BLaER1 treated with 17β-estradiol and CSF1 and Interleukin-3, amounts not matched to agents 10 nM and 100 nM (cell line): ENCODE data around the gene SLC8B1.

Experiments used
- H3K27ac ChIP-seq, 11 experiments: shearing (Covaris generic); formaldehyde crosslinking; 2 replicates each; pipeline ENCODE4 v1.8.1; 2022
- H3K27me3 ChIP-seq, 11 experiments: shearing (Covaris generic); formaldehyde crosslinking; 2 replicates each; pipeline ENCODE4 v1.8.1; 2022
- H3K36me3 ChIP-seq, 11 experiments: shearing (Covaris generic); formaldehyde crosslinking; 2 replicates each; pipeline ENCODE4 v1.8.1; 2022
- H3K4me1 ChIP-seq, 10 experiments: shearing (Covaris generic); formaldehyde crosslinking; 2 replicates each; pipeline ENCODE4 v1.8.1; 2022
- H3K4me2 ChIP-seq, 11 experiments: shearing (Covaris generic); formaldehyde crosslinking; 2 replicates each; pipeline ENCODE4 v1.8.1; 2022
- H3K4me3 ChIP-seq, 10 experiments: shearing (Covaris generic); formaldehyde crosslinking; 2 replicates each; pipeline ENCODE4 v1.8.1; 2022
- H3K9ac ChIP-seq, 11 experiments: shearing (Covaris generic); formaldehyde crosslinking; 2 replicates each; pipeline ENCODE4 v1.8.1; 2022
- H3K9me3 ChIP-seq, 11 experiments: shearing (Covaris generic); formaldehyde crosslinking; replicated peaks in 1 of 11; 2 replicates each; pipeline ENCODE4 v1.8.1; 2022
- H4K20me1 ChIP-seq, 11 experiments: shearing (Covaris generic); formaldehyde crosslinking; 2 replicates each; pipeline ENCODE4 v1.8.1; 2022
- Cebpa-rat ChIP-seq, 11 experiments: shearing (Covaris generic); IDR thresholded peaks; 2 replicates each; pipeline ENCODE4 v1.8.1; 2022

Gene SLC8B1

DNA sequence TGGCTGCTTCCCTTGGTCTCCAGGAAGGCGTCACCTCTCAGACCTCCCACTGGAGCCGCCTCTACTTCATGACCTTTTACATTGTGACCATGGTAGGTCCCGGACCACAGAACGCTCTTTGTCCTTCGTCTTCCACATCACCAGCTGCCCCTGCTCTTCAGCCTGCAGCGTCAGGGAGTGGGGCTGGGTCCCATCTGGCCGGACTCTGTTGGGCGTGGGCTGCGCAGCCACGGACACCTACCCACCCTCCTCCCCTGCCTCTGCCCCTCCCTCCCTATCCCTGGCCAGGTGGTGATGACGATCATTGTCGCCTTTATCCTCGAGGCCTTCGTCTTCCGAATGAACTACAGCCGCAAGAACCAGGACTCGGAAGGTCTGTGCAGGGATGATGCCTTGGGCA is 43.3 kb downstream of the SLC8B1 start:
- Histone ChIP-seq H4K20me1 (peaks cover 0 to 87% (median 6%) of the 10 kb centered on the region in 11 experiments; a peak in 12 of 22 replicates), H3K36me3 (peaks cover 0 to 99% (median 0%) of the 10 kb centered on the region in 11 experiments; a peak in 6 of 22 replicates), H3K9ac (no peak overlapping the region), H3K4me2 (no peak overlapping the region), H3K27me3 (0 out of 22 replicates have a peak, but pooled peaks cover 0 to 3% (median 0%) of the 10 kb centered on the region in 11 experiments), H3K27ac (no peak overlapping the region), H3K4me1 (peaks cover 0 to 5% (median 3%) of the 10 kb centered on the region in 10 experiments; a peak in 12 of 20 replicates), H3K9me3 (no peaks in the 10 kb centered on the region), H3K4me3 (no peak overlapping the region)
- no peak for TF ChIP-seq Cebpa-rat (IDR thresholded peaks at IDR 0.05)

DNA sequence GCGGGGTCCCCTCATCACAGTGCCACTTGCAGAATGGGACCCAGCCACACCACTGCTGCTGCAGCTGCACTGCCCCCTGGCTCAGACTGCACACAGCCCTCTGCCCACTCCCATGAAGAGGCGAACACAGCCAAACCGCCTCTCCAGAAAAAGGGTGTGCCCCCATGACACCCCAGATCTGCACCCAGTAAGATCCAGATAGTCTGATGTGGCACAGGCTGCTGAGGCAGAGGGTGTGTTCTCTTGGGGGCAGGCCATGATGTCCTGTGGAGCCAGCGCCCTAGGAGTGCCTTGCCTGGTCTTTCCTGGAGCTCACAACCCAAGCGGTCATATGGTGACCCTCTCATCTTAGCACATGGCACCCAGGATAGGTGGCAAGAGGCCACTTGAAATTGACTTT is 44.4 kb downstream of the SLC8B1 start:
- peaks cover 0 to 90% (median 6%) of the 10 kb centered on the region in 11 experiments; a peak in 11 of 22 replicates for H4K20me1 ChIP-seq
- H3K27me3 ChIP-seq: peaks cover 0 to 9% (median 0%) of the 10 kb centered on the region in 11 experiments; a peak in 1 of 22 replicates
- H3K4me2 ChIP-seq: no peak overlapping the region
- peaks cover 0 to 8% (median 0%) of the 10 kb centered on the region in 10 experiments; a peak in 3 of 20 replicates for H3K4me1 ChIP-seq
- no peak overlapping the region for H3K9ac ChIP-seq
- H3K4me3 ChIP-seq: no peak overlapping the region
- no peak overlapping the region for H3K27ac ChIP-seq
- no peaks in the 10 kb centered on the region for H3K9me3 ChIP-seq
- H3K36me3 ChIP-seq: peaks cover 0 to 100% (median 0%) of the 10 kb centered on the region in 11 experiments; a peak in 5 of 22 replicates
- no peak for TF ChIP-seq Cebpa-rat (IDR thresholded peaks at IDR 0.05)

DNA sequence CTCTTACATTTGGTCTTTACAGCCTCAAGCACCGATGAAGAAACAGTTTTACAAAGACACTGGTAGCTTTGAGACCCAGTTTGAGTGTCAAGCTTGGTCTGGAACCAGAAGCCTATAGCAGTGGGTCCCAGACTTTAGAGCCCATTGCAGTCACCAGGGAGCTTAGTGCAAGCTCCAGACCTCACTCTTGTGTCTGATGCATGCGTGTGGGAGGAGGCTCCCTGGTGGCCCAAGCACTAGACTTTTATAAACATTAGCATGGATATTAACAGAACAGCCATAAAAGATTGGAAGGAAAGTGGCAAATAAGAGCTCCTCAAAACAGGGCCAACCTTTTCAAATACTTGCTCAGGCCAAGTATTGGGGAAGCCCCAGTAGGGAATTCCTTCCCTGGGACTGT is 45.5 kb downstream of the SLC8B1 start:
- Histone ChIP-seq H3K27ac (no peak overlapping the region), H3K4me2 (no peak overlapping the region), H3K36me3 (peaks cover 0 to 100% (median 0%) of the 10 kb centered on the region in 11 experiments; a peak in 7 of 22 replicates), H3K4me3 (no peak overlapping the region), H3K4me1 (peaks cover 0 to 8% (median 0%) of the 10 kb centered on the region in 10 experiments; a peak in 3 of 20 replicates), H3K9me3 (no peaks in the 10 kb centered on the region), H3K9ac (no peak overlapping the region), H3K27me3 (peaks cover 0 to 9% (median 0%) of the 10 kb centered on the region in 11 experiments; a peak in 1 of 22 replicates), H4K20me1 (peaks cover 0 to 91% (median 6%) of the 10 kb centered on the region in 11 experiments; a peak in 12 of 22 replicates)
- no peak for TF ChIP-seq Cebpa-rat (IDR thresholded peaks at IDR 0.05)

DNA sequence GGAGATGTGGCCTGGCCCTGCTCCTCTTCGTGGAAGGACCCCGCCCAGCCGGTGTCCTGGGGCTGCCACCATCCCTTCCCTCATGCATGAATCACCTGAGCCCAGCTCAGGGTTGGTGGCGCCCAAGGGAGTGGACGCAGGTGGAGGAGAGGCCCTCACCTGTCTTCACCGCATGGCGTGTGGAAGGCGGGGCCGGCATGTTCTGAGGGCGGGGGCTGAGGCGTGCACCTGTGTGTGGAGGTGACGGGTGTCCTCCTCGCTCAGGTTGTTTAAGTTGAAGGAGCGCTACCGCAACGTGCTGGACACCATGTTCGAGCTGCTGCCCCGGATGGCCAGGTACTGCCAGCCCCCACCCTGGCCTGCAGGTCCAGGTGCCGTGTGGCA is 47.0 kb downstream of the SLC8B1 start:
- Histone ChIP-seq H3K27ac (no peak overlapping the region), H3K9me3 (no peaks in the 10 kb centered on the region), H3K4me2 (no peak overlapping the region), H3K9ac (no peak overlapping the region), H3K4me3 (no peak overlapping the region), H4K20me1 (peaks cover 0 to 95% (median 6%) of the 10 kb centered on the region in 11 experiments; a peak in 12 of 22 replicates), H3K4me1 (peaks cover 0 to 8% (median 0%) of the 10 kb centered on the region in 10 experiments; a peak in 3 of 20 replicates), H3K27me3 (peaks cover 0 to 9% (median 0%) of the 10 kb centered on the region in 11 experiments; a peak in 1 of 22 replicates), H3K36me3 (peaks cover 0 to 100% (median 0%) of the 10 kb centered on the region in 11 experiments; a peak in 7 of 22 replicates)
- TF ChIP-seq Cebpa-rat (IDR thresholded peaks at IDR 0.05): no peak

DNA sequence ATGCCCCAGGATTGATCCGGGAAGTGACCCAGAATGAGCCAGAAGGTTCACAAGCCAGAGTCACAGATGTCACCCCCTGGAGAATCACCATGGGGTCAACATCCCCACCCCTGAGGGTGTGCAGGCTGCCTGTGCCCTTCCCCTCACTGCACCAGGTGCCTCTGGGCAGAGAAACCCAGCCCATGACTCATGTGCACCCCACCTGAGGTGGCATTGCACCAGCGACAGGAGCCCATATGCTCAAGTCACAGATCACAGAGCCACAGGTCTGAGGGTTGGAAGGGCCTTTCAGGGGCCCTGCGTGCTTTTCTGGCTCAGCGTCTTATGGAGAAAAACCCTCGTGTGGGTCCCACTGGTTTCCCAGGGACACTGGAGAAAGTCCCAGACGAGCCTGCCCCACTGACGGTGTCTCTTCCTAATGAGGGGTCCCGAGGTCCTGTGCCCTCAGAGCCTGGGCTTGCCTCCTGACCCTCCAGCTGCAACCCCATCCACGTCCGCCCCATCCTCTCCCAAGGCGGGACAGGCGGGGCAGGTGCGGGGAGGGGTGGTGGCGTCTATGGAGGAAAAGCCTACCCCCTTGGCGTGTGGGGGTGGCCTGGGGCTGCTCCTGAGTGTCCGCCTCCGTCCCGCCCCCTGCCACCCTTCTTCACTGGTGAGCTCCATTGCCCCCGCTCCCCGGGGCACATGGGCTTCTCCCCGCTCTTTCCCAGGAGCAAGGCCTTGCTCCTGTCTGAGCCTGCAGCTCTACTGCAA is 47.6 kb downstream of the SLC8B1 start:
- Histone ChIP-seq H3K9me3 (no peaks in the 10 kb centered on the region), H3K4me2 (no peak overlapping the region), H3K4me3 (no peak overlapping the region), H3K27me3 (peaks cover 0 to 7% (median 0%) of the 10 kb centered on the region in 11 experiments; a peak in 1 of 22 replicates), H3K27ac (no peak overlapping the region), H4K20me1 (peaks cover 0 to 90% (median 6%) of the 10 kb centered on the region in 11 experiments; a peak in 11 of 22 replicates), H3K4me1 (peaks cover 0 to 8% (median 0%) of the 10 kb centered on the region in 10 experiments; a peak in 3 of 20 replicates), H3K36me3 (peaks cover 0 to 100% (median 0%) of the 10 kb centered on the region in 11 experiments; a peak in 7 of 22 replicates), H3K9ac (no peak overlapping the region)
- TF ChIP-seq Cebpa-rat (IDR thresholded peaks at IDR 0.05): no peak

DNA sequence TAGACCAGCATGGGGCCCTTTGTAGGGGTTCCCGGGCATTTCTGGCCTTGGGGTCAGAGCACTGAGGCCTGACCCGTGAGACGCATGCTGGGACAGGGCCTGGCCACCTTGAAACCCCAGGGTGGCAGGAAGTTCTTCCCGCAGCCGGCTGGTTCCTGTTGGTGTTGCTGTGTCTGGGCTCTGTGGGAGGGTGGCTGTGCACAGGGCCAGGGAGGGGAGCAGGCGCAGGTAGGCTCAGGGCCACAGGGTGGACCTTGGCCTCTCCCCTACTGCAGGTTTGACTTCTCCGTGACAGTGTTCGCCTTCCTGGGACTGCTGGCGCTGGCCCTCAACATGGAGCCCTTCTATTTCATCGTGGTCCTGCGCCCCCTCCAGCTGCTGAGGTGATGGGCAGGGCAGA is 48.2 kb downstream of the SLC8B1 start:
- H3K4me2 ChIP-seq: peak overlapping the region in 2 of 11 experiments; percentile 0 to 11; a peak in 1 of 22 replicates
- H4K20me1 ChIP-seq: peaks cover 0 to 88% (median 6%) of the 10 kb centered on the region in 11 experiments; a peak in 11 of 22 replicates
- peaks cover 0 to 6% (median 0%) of the 10 kb centered on the region in 11 experiments; a peak in 1 of 22 replicates for H3K27me3 ChIP-seq
- no peak overlapping the region for H3K27ac ChIP-seq
- peaks cover 0 to 8% (median 0%) of the 10 kb centered on the region in 10 experiments; a peak in 3 of 20 replicates for H3K4me1 ChIP-seq
- no peak overlapping the region for H3K9ac ChIP-seq
- no peak overlapping the region for H3K4me3 ChIP-seq
- H3K36me3 ChIP-seq: peaks cover 0 to 98% (median 0%) of the 10 kb centered on the region in 11 experiments; a peak in 7 of 22 replicates
- no peaks in the 10 kb centered on the region for H3K9me3 ChIP-seq
- no peak for TF ChIP-seq Cebpa-rat (IDR thresholded peaks at IDR 0.05)

DNA sequence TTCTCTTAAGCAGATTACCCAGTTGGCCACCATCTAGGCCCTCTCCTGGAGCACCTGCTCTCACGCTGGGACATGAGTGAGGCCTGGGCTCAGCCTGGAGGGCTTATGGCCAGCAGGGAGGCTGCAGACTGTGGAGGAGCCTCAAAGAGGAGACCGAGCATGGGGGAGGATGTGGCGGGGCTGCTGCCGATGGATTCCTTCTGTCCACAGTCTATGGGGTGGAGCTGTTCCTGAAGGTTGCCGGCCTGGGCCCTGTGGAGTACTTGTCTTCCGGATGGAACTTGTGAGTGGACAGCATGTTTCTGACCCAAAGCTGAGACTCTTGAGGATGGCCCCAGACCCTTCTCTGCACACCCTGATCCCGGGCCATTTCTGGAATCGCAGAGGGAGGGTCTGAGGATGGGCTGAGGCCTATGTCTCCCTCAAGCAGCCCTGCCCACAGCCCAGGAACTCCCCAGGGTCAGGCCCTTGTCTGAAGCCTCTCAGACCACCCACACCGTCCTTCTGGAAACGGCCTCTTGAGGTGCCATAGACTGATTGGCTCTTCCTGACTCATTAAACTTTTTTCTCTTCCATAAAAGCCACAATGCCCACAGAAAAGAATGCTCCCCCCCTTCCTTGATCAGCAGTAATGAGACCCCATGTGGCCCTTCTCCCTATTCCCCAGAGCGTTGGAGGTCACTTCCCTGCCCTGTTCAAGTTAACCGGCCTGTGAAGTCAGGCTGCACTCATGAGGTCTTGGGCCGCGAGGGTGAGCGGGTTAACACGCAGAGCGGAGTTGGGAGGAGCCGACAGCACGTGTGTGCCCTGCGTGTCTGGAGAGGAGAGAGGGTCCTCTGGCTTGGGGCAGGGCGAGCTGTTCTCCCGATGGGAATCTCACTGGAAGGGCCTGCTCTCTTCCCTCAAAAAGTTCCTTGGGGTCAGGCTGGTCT is 49.0 kb downstream of the SLC8B1 start:
- H4K20me1 ChIP-seq: peaks cover 0 to 82% (median 6%) of the 10 kb centered on the region in 11 experiments; a peak in 11 of 22 replicates
- H3K4me2 ChIP-seq: peak overlapping the region in 6 of 11 experiments; percentile 0 to 25 (median 12); a peak in 7 of 22 replicates
- no peak overlapping the region for H3K27ac ChIP-seq
- peaks cover 0 to 98% (median 0%) of the 10 kb centered on the region in 11 experiments; a peak in 7 of 22 replicates for H3K36me3 ChIP-seq
- no peak overlapping the region for H3K9ac ChIP-seq
- H3K4me1 ChIP-seq: peaks cover 0 to 8% (median 0%) of the 10 kb centered on the region in 10 experiments; a peak in 3 of 20 replicates
- no peak overlapping the region for H3K4me3 ChIP-seq
- TF ChIP-seq Cebpa-rat (IDR thresholded peaks at IDR 0.05): no peak
- no peaks in the 10 kb centered on the region for H3K9me3 ChIP-seq
- H3K27me3 ChIP-seq: peaks cover 0 to 6% (median 0%) of the 10 kb centered on the region in 11 experiments; a peak in 1 of 22 replicates

DNA sequence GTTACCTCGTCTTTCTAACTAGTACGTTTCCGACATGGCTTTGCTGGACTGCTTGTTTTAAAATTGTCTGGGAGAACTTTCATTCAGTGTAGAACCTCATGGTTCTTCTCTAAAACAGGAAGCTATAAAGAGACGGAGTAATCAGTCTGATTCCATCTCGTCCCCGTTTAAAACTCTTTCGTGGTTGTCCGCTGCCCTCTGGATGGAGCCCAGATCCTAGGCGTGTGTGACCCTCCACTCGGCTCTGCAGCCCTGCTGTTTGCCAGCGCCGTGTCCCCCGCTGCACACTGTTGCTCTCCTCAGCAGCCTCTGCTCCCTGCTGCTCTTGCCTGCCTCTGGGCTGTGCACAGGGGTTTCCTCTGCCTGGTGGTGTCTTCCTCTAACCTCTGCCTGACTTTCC is 50.2 kb downstream of the SLC8B1 start:
- H3K9ac ChIP-seq: no peak overlapping the region

More for the DNA sequence above, 50.2 kb downstream of the SLC8B1 start:
- Histone ChIP-seq H3K4me2 (no peak overlapping the region), H3K27ac (no peak overlapping the region), H3K27me3 (peaks cover 0 to 6% (median 0%) of the 10 kb centered on the region in 11 experiments; a peak in 1 of 22 replicates), H3K4me3 (no peak overlapping the region), H3K36me3 (peaks cover 0 to 98% (median 0%) of the 10 kb centered on the region in 11 experiments; a peak in 7 of 22 replicates), H3K9me3 (no peaks in the 10 kb centered on the region), H4K20me1 (peaks cover 0 to 81% (median 0%) of the 10 kb centered on the region in 11 experiments; a peak in 11 of 22 replicates), H3K4me1 (peaks cover 0 to 8% (median 0%) of the 10 kb centered on the region in 10 experiments; a peak in 3 of 20 replicates)
- no peak for TF ChIP-seq Cebpa-rat (IDR thresholded peaks at IDR 0.05)
